ENCODE results near the gene RBM19. TPM values are rescaled to one million over a fixed set of nuclear protein-coding genes. Genes with fewer than 3 reads are reported as not detected.

Gene RBM19
- total and polyA plus RNA-seq, 3 donors from 2014 or later = 28.9 to 55.4 (median 49.5) TPM

GRCh38 chr12:113857371-113857770, 108.8 kb downstream of the RBM19 start:
- no peak for DNase-seq
- no peak for TF ChIP-seq POLR2A (IDR thresholded peaks at IDR 0.05)
- TF ChIP-seq, protein P1, sequence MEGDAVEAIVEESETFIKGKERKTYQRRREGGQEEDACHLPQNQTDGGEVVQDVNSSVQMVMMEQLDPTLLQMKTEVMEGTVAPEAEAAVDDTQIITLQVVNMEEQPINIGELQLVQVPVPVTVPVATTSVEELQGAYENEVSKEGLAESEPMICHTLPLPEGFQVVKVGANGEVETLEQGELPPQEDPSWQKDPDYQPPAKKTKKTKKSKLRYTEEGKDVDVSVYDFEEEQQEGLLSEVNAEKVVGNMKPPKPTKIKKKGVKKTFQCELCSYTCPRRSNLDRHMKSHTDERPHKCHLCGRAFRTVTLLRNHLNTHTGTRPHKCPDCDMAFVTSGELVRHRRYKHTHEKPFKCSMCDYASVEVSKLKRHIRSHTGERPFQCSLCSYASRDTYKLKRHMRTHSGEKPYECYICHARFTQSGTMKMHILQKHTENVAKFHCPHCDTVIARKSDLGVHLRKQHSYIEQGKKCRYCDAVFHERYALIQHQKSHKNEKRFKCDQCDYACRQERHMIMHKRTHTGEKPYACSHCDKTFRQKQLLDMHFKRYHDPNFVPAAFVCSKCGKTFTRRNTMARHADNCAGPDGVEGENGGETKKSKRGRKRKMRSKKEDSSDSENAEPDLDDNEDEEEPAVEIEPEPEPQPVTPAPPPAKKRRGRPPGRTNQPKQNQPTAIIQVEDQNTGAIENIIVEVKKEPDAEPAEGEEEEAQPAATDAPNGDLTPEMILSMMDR (IDR thresholded peaks at IDR 0.05) = no peak
- Histone ChIP-seq H3K27me3 (no peaks in the 10 kb centered on the region), H3K9me3 (no peaks in the 10 kb centered on the region), H3K27ac (no peak overlapping the region), H3K4me1 (peaks cover 1% of the 10 kb centered on the region), H3K36me3 (ENCODE audit: low read depth, missing control alignments) (no peaks in the 10 kb centered on the region), H3K4me3 (no peak overlapping the region)
- intact Hi-C loops (cut with DNase I; ENCODE audit: low total_unique reads) = no loop called here
- 92 to 93% methylated on average over 11 to 12 of the region's 12 CpGs for WGBS, 2 donors

GRCh38 chr12:113855998-113856397, 110.1 kb downstream of the RBM19 start:
- no peaks in the 10 kb centered on the region for H3K36me3 ChIP-seq (ENCODE audit: low read depth, missing control alignments)
- H3K27me3 ChIP-seq = no peaks in the 10 kb centered on the region
- intact Hi-C loops (cut with DNase I; ENCODE audit: low total_unique reads) = no loop called here
- TF ChIP-seq, protein P1 (IDR thresholded peaks at IDR 0.05) = no peak
- TF ChIP-seq POLR2A (IDR thresholded peaks at IDR 0.05) = no peak
- WGBS, 2 donors = 69 to 74% methylated on average over 7 of the region's 7 CpGs
- H3K4me1 ChIP-seq = no peaks in the 10 kb centered on the region
- H3K4me3 ChIP-seq = no peak overlapping the region
- H3K9me3 ChIP-seq = no peaks in the 10 kb centered on the region
- no peak for DNase-seq
- no peak overlapping the region for H3K27ac ChIP-seq

GRCh38 chr12:113854385-113855142, 111.6 kb downstream of the RBM19 start:
- no peak overlapping the region for H3K27ac ChIP-seq
- no peaks in the 10 kb centered on the region for H3K27me3 ChIP-seq
- H3K9me3 ChIP-seq = no peaks in the 10 kb centered on the region
- H3K36me3 ChIP-seq (ENCODE audit: low read depth, missing control alignments) = no peaks in the 10 kb centered on the region
- no peak overlapping the region for H3K4me3 ChIP-seq
- intact Hi-C loops (cut with DNase I; ENCODE audit: low total_unique reads) = no loop called here
- DNase-seq = no peak
- WGBS, 2 donors = 88 to 96% methylated on average over 15 to 17 of the region's 17 CpGs
- TF ChIP-seq POLR2A (IDR thresholded peaks at IDR 0.05) = no peak
- TF ChIP-seq, protein P1 (IDR thresholded peaks at IDR 0.05) = no peak
- peaks cover 10% of the 10 kb centered on the region for H3K4me1 ChIP-seq

DNA sequence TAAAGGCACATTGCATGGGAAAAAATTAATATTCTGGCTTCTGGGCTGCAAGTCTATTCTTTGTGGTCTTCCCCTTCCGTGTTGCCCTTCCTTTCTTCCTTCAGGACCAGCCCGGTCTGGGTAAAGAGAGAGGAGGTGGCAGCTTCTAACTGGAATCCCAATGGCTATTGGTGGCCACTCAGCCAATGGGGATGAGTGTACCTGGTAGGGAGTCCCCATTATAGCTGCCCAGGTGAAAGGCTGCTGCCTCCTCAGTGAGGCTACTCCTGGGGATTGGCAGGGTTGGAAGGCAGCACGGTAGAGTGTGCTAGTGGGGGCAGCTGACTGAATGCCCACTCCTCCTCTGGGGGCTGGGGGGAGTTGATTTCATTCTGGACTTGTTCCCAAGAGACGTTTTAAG, 112.6 kb downstream of the RBM19 start:
- Histone ChIP-seq H3K27me3 (no peaks in the 10 kb centered on the region), H3K4me3 (no peak overlapping the region), H3K36me3 (ENCODE audit: low read depth, missing control alignments) (no peaks in the 10 kb centered on the region), H3K27ac (no peak overlapping the region), H3K4me1 (peaks cover 12% of the 10 kb centered on the region), H3K9me3 (no peaks in the 10 kb centered on the region)
- no peak for DNase-seq
- TF ChIP-seq, protein P1 (IDR thresholded peaks at IDR 0.05) = no peak
- TF ChIP-seq POLR2A (IDR thresholded peaks at IDR 0.05) = no peak
- 67 to 80% methylated on average over 4 of the region's 4 CpGs for WGBS, 2 donors
- intact Hi-C loops (cut with DNase I; ENCODE audit: low total_unique reads) = no loop called here
